SU-DHL-6 (cell line): ENCODE results near the gene DYNC1I2.
A peak's percentile ranks its signal among the peaks of the same experiment; 100 is the strongest.

ENCODE experiments used
- H2AFZ ChIP-seq: fragments of 200-600 bp; sonication (generic); 2 replicates; pipeline ENCODE4 v1.6.1; 2014; ENCODE audit warnings: low read depth, mild to moderate bottlenecking, moderate library complexity, mixed read lengths, antibody characterized with exemption, low read length; ENCODE audit not compliant: severe bottlenecking
- H3F3A ChIP-seq: fragments of 200-600 bp; shearing (Covaris generic); 2 replicates; pipeline ENCODE4 v1.6.0; 2016; ENCODE audit warnings: antibody characterized with exemption, mild to moderate bottlenecking; ENCODE audit not compliant: insufficient read depth
- H3K27ac ChIP-seq: fragments of 200-600 bp; sonication (generic); 2 replicates; pipeline ENCODE4 v1.5.1; 2016; ENCODE audit warnings: low read depth, mild to moderate bottlenecking, low read length, moderate library complexity, mixed read lengths
- H3K27me3 ChIP-seq: fragments of 200-600 bp; sonication (generic), shearing (Covaris generic); 2 replicates; pipeline ENCODE4 v1.6.0; 2014; ENCODE audit warnings: mild to moderate bottlenecking, low read length
- H3K36me3 ChIP-seq: fragments of 200-600 bp; sonication (generic); 2 replicates; pipeline ENCODE4 v1.6.1; 2014; ENCODE audit warnings: mild to moderate bottlenecking, low read length, mixed read lengths
- H3K4me2 ChIP-seq: fragments of 300-600, 200-600 bp; shearing (Covaris generic), sonication (generic); 2 replicates; pipeline ENCODE4 v1.6.0; 2014; ENCODE audit warnings: low read length, low read depth, mild to moderate bottlenecking; ENCODE audit not compliant: poor library complexity, severe bottlenecking
- H3K4me3 ChIP-seq: fragments of 200-600 bp; sonication (generic); 2 replicates; pipeline ENCODE4 v1.5.1; 2014; ENCODE audit warnings: antibody characterized with exemption, low read length, mild to moderate bottlenecking, mixed read lengths; ENCODE audit not compliant: insufficient read depth, poor library complexity, severe bottlenecking
- H3K79me2 ChIP-seq: fragments of 200-600 bp; sonication (generic); 2 replicates; pipeline ENCODE4 v1.6.1; 2014; ENCODE audit warnings: mild to moderate bottlenecking, low read length, moderate library complexity; ENCODE audit not compliant: insufficient read depth
- H3K9ac ChIP-seq: fragments of 200-600 bp; sonication (generic); 2 replicates; pipeline ENCODE4 v1.7.0; 2014; ENCODE audit warnings: mild to moderate bottlenecking, low read length
- H3K9me2 ChIP-seq: fragments of 200-600 bp; sonication (generic); replicated peaks from 2 replicates; pipeline ENCODE4 v1.6.1; 2014; ENCODE audit warnings: low read length; ENCODE audit not compliant: insufficient read depth
- H3K9me3 ChIP-seq: fragments of 200-600 bp; sonication (generic); 2 replicates; pipeline ENCODE4 v1.6.1; 2014; ENCODE audit warnings: low read length, mixed read lengths; ENCODE audit not compliant: insufficient read depth
- H4K20me1 ChIP-seq: fragments of 200-600 bp; sonication (generic); 2 replicates; pipeline ENCODE4 v1.6.1; 2014; ENCODE audit warnings: low read depth, mild to moderate bottlenecking, antibody characterized with exemption, low read length, moderate library complexity, mixed read lengths
- CTCF ChIP-seq: fragments of 200-600 bp; sonication (generic); IDR thresholded peaks from one replicate; pipeline ENCODE4 v1.5.1; 2017; ENCODE audit warnings: antibody characterized with exemption, mild to moderate bottlenecking, low read length, moderate library complexity; ENCODE audit not compliant: insufficient read depth, poor library complexity, severe bottlenecking
- EZH2phosphoT487 ChIP-seq: fragments of 200-600 bp; sonication (generic), shearing (Covaris generic); conservative IDR thresholded peaks from 2 replicates; pipeline ENCODE4 v1.6.1; 2018; ENCODE audit warnings: mild to moderate bottlenecking, antibody characterized with exemption, low read length, moderate library complexity, mixed read lengths

DYNC1I2 gene

GRCh38 chr2:171655586-171655985, 31.7 kb upstream of the DYNC1I2 start:
- Histone ChIP-seq H4K20me1 (no peaks in the 10 kb centered on the region), H3K27ac (peak overlapping the region; percentile 90), H3K4me2 (peak overlapping the region; percentile 61), H3K79me2 (no peaks in the 10 kb centered on the region), H3K9me3 (peaks cover 3% of the 10 kb centered on the region; the same call in 1 of the 2 replicates), H3K4me3 (peak overlapping the region; percentile 11), H2AFZ (peak overlapping the region; percentile 52), H3K9me2 (no peaks in the 10 kb centered on the region), H3K36me3 (0 out of 2 replicates have a peak, but pooled peaks cover 3% of the 10 kb centered on the region), H3K9ac (peak overlapping the region; percentile 40), H3K27me3 (no peaks in the 10 kb centered on the region), H3F3A (peaks cover 6% of the 10 kb centered on the region; the same call in 1 of the 2 replicates)
- no peak for TF ChIP-seq CTCF
- TF ChIP-seq EZH2phosphoT487: no peak

- no peaks in the 10 kb centered on the region for H3K27me3 ChIP-seq
- H3K9me3 ChIP-seq: no peaks in the 10 kb centered on the region
- H3K9ac ChIP-seq: no peak overlapping the region
- H2AFZ ChIP-seq: no peak overlapping the region
- no peak overlapping the region for H3K4me2 ChIP-seq
- H3K4me3 ChIP-seq: no peak overlapping the region
- no peaks in the 10 kb centered on the region for H3K9me2 ChIP-seq
- no peaks in the 10 kb centered on the region for H3K79me2 ChIP-seq
- no peaks in the 10 kb centered on the region for H4K20me1 ChIP-seq
- H3F3A ChIP-seq: no peaks in the 10 kb centered on the region
- no peak overlapping the region for H3K27ac ChIP-seq
- TF ChIP-seq EZH2phosphoT487: no peak
- no peak for TF ChIP-seq CTCF
- no peaks in the 10 kb centered on the region for H3K36me3 ChIP-seq
Measured at GRCh38 chr2:171667041-171667440, 20.2 kb upstream of the DYNC1I2 start.

- no peak for TF ChIP-seq EZH2phosphoT487
- TF ChIP-seq CTCF: no peak
- Histone ChIP-seq H3K4me3 (no peak overlapping the region), H3K4me2 (no peak overlapping the region), H3K9me3 (no peaks in the 10 kb centered on the region), H3K36me3 (no peaks in the 10 kb centered on the region), H3K27ac (no peak overlapping the region), H4K20me1 (no peaks in the 10 kb centered on the region), H3K9ac (no peak overlapping the region), H3K9me2 (no peaks in the 10 kb centered on the region), H3K27me3 (no peaks in the 10 kb centered on the region), H3K79me2 (no peaks in the 10 kb centered on the region), H2AFZ (no peak overlapping the region), H3F3A (no peaks in the 10 kb centered on the region)
Measured at GRCh38 chr2:171668183-171668582, 19.1 kb upstream of the DYNC1I2 start.
